MV-4-11 (cell line): ENCODE results near the gene MRPS12.

Experiments
- DNase-seq: peaks from one replicate; lab custom pipeline; 2025; lab: John Stamatoyannopoulos, UW

MRPS12 gene

GRCh38 chr19:38975214-38975860, 44.6 kb downstream of the MRPS12 start, which contains the start of gene FBXO17:
Gene FBXO17, minus strand, starts transcription at chr19:38975742. Its CDS starts 25,423 bp downstream, at chr19:38950319.
- DNase-seq, result no peak

- DNase-seq, result no peak
Measured at GRCh38 chr19:38975861-38976271, 45.1 kb downstream of the MRPS12 start.

- DNase-seq, result peak; percentile 75
Measured at GRCh38 chr19:38977445-38978325, 46.9 kb downstream of the MRPS12 start.

DNA sequence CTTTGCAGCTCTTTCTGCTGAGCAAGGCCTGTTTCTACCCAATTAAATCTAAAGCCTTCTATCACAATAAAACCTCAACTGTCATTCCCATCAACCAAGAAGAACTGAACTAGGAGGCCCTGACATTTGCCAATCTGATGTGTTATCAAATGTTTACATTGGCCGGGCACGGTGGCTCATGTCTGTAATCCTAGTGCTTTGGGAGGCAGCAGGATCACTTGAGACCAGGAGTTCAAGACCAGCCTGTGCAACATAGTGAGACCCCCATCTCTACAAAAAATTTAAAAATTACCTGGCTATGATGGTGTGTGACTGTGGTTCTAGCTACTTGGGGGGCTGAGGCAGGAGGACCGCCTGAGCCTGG, 47.6 kb downstream of the MRPS12 start:
- no peak for DNase-seq

DNA sequence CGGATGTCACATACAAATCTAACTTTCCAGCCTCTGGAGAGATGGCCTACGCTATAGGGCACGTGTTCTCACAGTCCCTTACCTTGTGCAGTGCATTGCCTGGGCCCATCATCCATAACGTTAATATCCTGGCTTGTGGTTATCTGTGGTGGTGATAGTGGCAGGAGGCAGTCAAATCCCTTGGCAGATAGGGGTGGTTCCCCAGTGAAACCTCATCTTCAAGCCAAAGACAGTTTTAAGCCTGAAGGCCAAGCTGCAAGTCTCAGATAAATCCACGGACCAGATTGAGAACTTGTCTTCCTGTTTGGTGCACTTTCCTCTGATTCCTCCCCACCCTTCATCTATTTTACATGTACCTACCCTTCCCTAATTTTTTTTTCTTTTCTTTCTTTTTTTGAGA, 49.1 kb downstream of the MRPS12 start:
- no peak for DNase-seq

DNA sequence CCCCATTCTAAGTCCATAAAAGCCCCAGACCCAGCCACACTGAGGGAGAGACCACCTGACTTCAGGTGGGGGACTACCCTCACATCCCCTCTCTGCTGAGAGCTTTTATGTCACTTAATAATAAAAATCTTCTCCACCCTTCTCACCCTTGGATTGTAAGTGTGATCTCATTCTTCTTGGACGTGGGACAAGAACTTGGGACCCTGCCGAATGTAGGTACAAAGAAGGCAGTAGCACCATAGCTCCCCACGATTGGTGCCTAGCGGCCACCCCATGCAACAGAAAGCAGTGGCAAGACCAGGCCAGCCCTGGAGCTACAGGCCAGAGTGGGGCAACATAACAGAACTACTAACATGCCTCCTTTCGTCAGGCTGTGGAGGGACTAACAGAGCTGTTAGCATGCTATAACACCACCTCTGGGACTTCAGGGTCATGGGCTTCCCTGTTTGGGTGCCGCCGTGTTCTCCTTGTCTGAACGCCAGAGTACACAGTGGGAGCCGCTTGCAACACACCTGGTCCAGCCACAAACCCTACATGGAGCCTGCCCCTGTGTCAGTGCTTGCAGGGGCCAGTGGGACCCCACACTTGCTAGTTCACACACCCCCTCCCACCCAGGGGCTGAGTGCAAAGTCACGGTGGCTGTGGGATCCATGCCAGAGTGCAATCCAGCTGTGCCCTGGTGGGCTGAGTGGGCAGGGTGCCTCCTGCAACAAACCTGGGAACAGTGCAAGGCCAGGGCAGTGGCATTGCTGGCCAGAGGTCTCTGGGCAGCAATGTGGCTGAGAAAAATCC, 50.0 kb downstream of the MRPS12 start:
- DNase-seq, result no peak
